ENCODE measurements around the gene CARMIL3.

DNA sequence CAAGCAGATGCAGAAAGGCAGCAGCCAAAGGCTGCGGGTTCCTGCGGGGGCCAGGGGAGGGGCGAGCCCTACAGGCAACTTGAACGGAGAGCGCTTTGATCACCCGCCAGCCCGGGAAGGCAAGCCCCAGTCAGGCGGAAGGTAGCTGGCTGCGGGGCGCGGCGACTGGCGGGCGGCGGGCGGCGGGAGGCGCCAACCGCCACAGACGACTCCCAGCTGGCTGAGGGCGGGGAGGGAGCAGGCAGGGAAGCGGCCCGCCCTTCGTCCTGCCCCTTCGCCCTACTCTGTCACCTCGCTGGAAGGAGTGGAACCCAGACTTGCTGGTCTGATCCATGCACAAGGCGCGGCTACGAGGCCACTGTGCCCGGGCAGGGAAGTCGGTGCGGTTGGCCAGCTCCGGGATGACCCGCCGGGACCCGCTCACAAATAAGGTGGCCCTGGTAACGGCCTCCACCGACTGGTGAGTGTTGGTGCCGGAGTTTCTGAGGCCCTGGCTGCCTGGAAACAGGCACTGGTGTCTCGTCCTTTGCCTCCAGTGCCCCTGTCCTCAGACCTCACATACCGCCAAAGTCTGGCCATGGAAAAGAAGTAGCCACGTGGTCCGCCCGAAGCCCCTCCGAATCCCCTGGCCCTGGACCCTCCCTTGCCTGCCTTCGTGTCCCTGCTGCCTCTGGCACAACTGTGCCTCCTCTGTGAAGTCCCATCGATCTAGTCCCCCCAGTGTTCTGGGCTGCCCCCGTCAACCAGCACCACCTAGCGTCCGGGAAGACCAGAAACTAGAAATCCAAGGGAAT lies 15.4 kb upstream of the CARMIL3 start:
- TF ChIP-seq EZH2 (IDR thresholded peaks at IDR 0.05; ENCODE audit: borderline replicate concordance, low read length): no peak
- TF ChIP-seq, protein P1, sequence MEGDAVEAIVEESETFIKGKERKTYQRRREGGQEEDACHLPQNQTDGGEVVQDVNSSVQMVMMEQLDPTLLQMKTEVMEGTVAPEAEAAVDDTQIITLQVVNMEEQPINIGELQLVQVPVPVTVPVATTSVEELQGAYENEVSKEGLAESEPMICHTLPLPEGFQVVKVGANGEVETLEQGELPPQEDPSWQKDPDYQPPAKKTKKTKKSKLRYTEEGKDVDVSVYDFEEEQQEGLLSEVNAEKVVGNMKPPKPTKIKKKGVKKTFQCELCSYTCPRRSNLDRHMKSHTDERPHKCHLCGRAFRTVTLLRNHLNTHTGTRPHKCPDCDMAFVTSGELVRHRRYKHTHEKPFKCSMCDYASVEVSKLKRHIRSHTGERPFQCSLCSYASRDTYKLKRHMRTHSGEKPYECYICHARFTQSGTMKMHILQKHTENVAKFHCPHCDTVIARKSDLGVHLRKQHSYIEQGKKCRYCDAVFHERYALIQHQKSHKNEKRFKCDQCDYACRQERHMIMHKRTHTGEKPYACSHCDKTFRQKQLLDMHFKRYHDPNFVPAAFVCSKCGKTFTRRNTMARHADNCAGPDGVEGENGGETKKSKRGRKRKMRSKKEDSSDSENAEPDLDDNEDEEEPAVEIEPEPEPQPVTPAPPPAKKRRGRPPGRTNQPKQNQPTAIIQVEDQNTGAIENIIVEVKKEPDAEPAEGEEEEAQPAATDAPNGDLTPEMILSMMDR (IDR thresholded peaks at IDR 0.05; ENCODE audit: low read length): peak; percentile 88
